Spleen (tissue), 13 donors: ENCODE results near the gene C1orf146. TPM values are rescaled to one million over a fixed set of nuclear protein-coding genes. Genes with fewer than 3 reads are reported as not detected.

Experiments used
- DNase-seq: peaks from one replicate; pipeline ENCODE4 v3.0.0-alpha.2; 2020
- H3K27ac ChIP-seq, 8 donors: fragments of 200-600 bp; sonication (generic) in 7 of 8; 1 replicate in 4 of 8; 2 replicates in 4 of 8; pipeline versions ENCODE4 v1.5.0 to v1.8.0; 2016 to 2021; ENCODE audit warnings: inconsistent platforms in 4 of 8, mild to moderate bottlenecking in 4 of 8, moderate library complexity in 1 of 8
- H3K27me3 ChIP-seq, 7 donors: fragments of 200-600 bp; sonication (generic) in 6 of 7; replicated peaks in 1 of 7; 1 replicate in 4 of 7; 2 replicates in 3 of 7; pipeline versions ENCODE4 v1.5.0 to v1.8.0; 2016 to 2021; ENCODE audit warnings: inconsistent platforms in 3 of 7, mild to moderate bottlenecking in 1 of 7
- H3K36me3 ChIP-seq, 6 donors: fragments of 200-600 bp; sonication (generic) in 5 of 6; 1 replicate in 4 of 6; 2 replicates in 2 of 6; pipeline versions ENCODE4 v1.5.0 to v1.8.0; 2016 to 2021; ENCODE audit warnings: inconsistent platforms in 2 of 6
- H3K4me1 ChIP-seq, 6 donors: fragments of 200-600 bp; sonication (generic) in 5 of 6; 1 replicate in 3 of 6; 2 replicates in 3 of 6; pipeline versions ENCODE4 v1.5.0 to v1.8.0; 2016 to 2021; ENCODE audit warnings: inconsistent platforms in 3 of 6
- H3K4me3 ChIP-seq, 8 donors: fragments of 200-600 bp; sonication (generic) in 7 of 8; 1 replicate in 4 of 8; 2 replicates in 4 of 8; pipeline versions ENCODE4 v1.5.0 to v1.8.0; 2016 to 2021; ENCODE audit warnings: inconsistent platforms in 4 of 8, mild to moderate bottlenecking in 4 of 8, moderate library complexity in 2 of 8
- H3K9me3 ChIP-seq, 8 donors: fragments of 200-600 bp; sonication (generic) in 7 of 8; 1 replicate in 4 of 8; 2 replicates in 4 of 8; pipeline versions ENCODE4 v1.5.0 to v1.8.0; 2016 to 2021; ENCODE audit warnings: inconsistent platforms in 4 of 8
- CTCF ChIP-seq, 11 experiments: fragments of 200-600 bp in 7 of 11; fragments of 450-650 bp in 4 of 11; sonication (generic) in 4 of 11; IDR thresholded peaks in 8 of 11; conservative IDR thresholded peaks in 3 of 11; 1 replicate in 7 of 11; 2 replicates in 4 of 11; pipeline versions ENCODE4 v1.4.0 to v1.8.0; 2016 to 2021; ENCODE audit warnings: antibody characterized with exemption in 11 of 11, inconsistent platforms in 4 of 11, mild to moderate bottlenecking in 1 of 11
- POLR2A ChIP-seq, 3 donors: fragments of 450-650 bp; IDR thresholded peaks; one replicate each; pipeline ENCODE4 v1.5.1; 2017; ENCODE audit warnings: antibody characterized with exemption in 3 of 3, mild to moderate bottlenecking in 1 of 3
- POLR2AphosphoS5 ChIP-seq, 3 donors: sonication (generic); formaldehyde crosslinking; IDR thresholded peaks; one replicate each; pipeline ENCODE4 v1.5.1; 2017; ENCODE audit warnings: antibody characterized with exemption in 3 of 3
- WGBS, 5 donors: extraction: QIAGEN DNeasy Blood & Tissue Kit in 3 of 5; methylation state at CpG; one replicate each; pipeline versions ENCODE4 v1.1.5 to v1.1.7; 2013 to 2018; 5-methylcytosine and 5-hydroxymethylcytosine counted together
- intact Hi-C: fragments of 100-400 bp; cut with DNase I; formaldehyde crosslinking; loops from one replicate; pipeline ENCODE4 v1.15.0; 2023; ENCODE audit warnings: low total_unique reads
- long read RNA-seq, 2 donors: transcript quantifications; one replicate each; lab custom pipeline, GENCODE V29; 2026
- polyA plus RNA-seq, 3 donors: library from polyadenylated mRNA; stranded (reverse); fragments of 200-250 nt; gene quantifications; one replicate each; pipeline ENCODE4 v1.2.1, GENCODE V29; 2013
- total RNA-seq, 7 donors: library from RNA; depleted of rRNA in 3 of 7; stranded (reverse); fragments of >200 nt in 3 of 7; fragmentation: NEBNext Ultra II Directional in 4 of 7; extraction: Animal tissue kit (Norgen Biotek cat#: 25700) in 4 of 7; gene quantifications; one replicate each; pipeline versions ENCODE4 v1.1.0 to v1.2.1, GENCODE V29; 2016 to 2021
- donor health status: healthy with polysubstance abuse.
- donor health status: DM: no; HTN: no; CAD: no; lungs with moderate emphysema.
- donor health status: DM: no; HTN: no; CAD: no.
- donor health status: Bipolar disorder and iron deficiency.
- donor health status: healthy.
- donor health status: DM: no; HTN: no; CAD: no.
- donor health status: DM: yes; HTN: yes; CAD: no.

C1orf146 gene
- not detected for total RNA-seq
- not detected for polyA plus RNA-seq
- long read RNA-seq, donor 1, result 0 reads
- long read RNA-seq, donor 2, result 0 reads

GRCh38 chr1:92217721-92218120 is at the start of gene C1orf146:
Gene C1orf146 (plus strand): TSS chr1:92217915. CDS start chr1:92231421, 13,506 bp downstream.
- no peaks in the 10 kb centered on the region for H3K27me3 ChIP-seq
- H3K4me3 ChIP-seq, result no peak within 1 kb of the TSS
- H3K27ac ChIP-seq, result no peak within 1 kb of the TSS
- no peaks in the 10 kb centered on the region for H3K4me1 ChIP-seq
- H3K9me3 ChIP-seq, result no peaks in the 10 kb centered on the region
- no peak for TF ChIP-seq POLR2A (IDR thresholded peaks at IDR 0.05)
- TF ChIP-seq CTCF (IDR thresholded peaks at IDR 0.05 in 8 of 11, conservative IDR thresholded peaks at IDR 0.05 in 3 of 11), result no peak
- no peak for TF ChIP-seq POLR2AphosphoS5 (IDR thresholded peaks at IDR 0.05)
- H3K36me3 ChIP-seq, result no peaks in the 10 kb centered on the region
- 94 to 98% (median 95%) methylated on average over 27 of the region's 27 CpGs for WGBS, 5 donors
- intact Hi-C loops, result no loop called here
- no peak for DNase-seq

- Histone ChIP-seq H3K36me3 (peaks cover 0 to 16% (median 0%) of the 10 kb centered on the region in 6 donors), H3K9me3 (no peaks in the 10 kb centered on the region), H3K4me1 (no peaks in the 10 kb centered on the region), H3K27ac (no peak overlapping the region), H3K27me3 (no peaks in the 10 kb centered on the region), H3K4me3 (no peak overlapping the region)
- intact Hi-C loops, result no loop called here
- 84 to 93% (median 89%) methylated on average over 5 of the region's 5 CpGs for WGBS, 5 donors
- DNase-seq, result no peak
- no peak for TF ChIP-seq POLR2A (IDR thresholded peaks at IDR 0.05)
- TF ChIP-seq CTCF (IDR thresholded peaks at IDR 0.05 in 8 of 11, conservative IDR thresholded peaks at IDR 0.05 in 3 of 11), result no peak
Observed at GRCh38 chr1:92168657-92169056, 49.1 kb upstream of the C1orf146 start.

GRCh38 chr1:92169214-92170005 is 48.3 kb upstream of the C1orf146 start:
- no peaks in the 10 kb centered on the region for H3K9me3 ChIP-seq
- H3K36me3 ChIP-seq, result peaks cover 0 to 16% (median 0%) of the 10 kb centered on the region in 6 donors
- no peak for TF ChIP-seq CTCF (IDR thresholded peaks at IDR 0.05 in 8 of 11, conservative IDR thresholded peaks at IDR 0.05 in 3 of 11)
- no peak for TF ChIP-seq POLR2AphosphoS5 (IDR thresholded peaks at IDR 0.05)
- no peaks in the 10 kb centered on the region for H3K4me1 ChIP-seq
- 94 to 99% (median 96%) methylated on average over 2 of the region's 2 CpGs for WGBS, 5 donors
- intact Hi-C loops, result no loop called here
- no peak overlapping the region for H3K4me3 ChIP-seq
- no peak for DNase-seq
- H3K27ac ChIP-seq, result no peak overlapping the region
- H3K27me3 ChIP-seq, result no peaks in the 10 kb centered on the region

- no peak overlapping the region for H3K27ac ChIP-seq
- TF ChIP-seq POLR2A (IDR thresholded peaks at IDR 0.05), result no peak
- TF ChIP-seq POLR2AphosphoS5 (IDR thresholded peaks at IDR 0.05), result no peak
- no peak for TF ChIP-seq CTCF (IDR thresholded peaks at IDR 0.05 in 8 of 11, conservative IDR thresholded peaks at IDR 0.05 in 3 of 11)
- no peaks in the 10 kb centered on the region for H3K4me1 ChIP-seq
- intact Hi-C loops, result no loop called here
- H3K27me3 ChIP-seq, result no peaks in the 10 kb centered on the region
- WGBS, 5 donors, result 82 to 94% (median 90%) methylated on average over 1 of the region's 1 CpG
- H3K4me3 ChIP-seq, result no peak overlapping the region
- no peaks in the 10 kb centered on the region for H3K9me3 ChIP-seq
- DNase-seq, result no peak
- H3K36me3 ChIP-seq, result peaks cover 0 to 18% (median 2%) of the 10 kb centered on the region in 6 donors
Observed at GRCh38 chr1:92184632-92185031, 33.1 kb upstream of the C1orf146 start.
